ENCODE results near the gene GADD45GIP1.

GADD45GIP1 gene

GRCh38 chr19:12946731-12947496, 10.1 kb downstream of the GADD45GIP1 start:
- no peak for DNase-seq (ENCODE audit: extremely low read depth, low read depth)
- no peak for TF ChIP-seq CTCF (IDR thresholded peaks at IDR 0.05; ENCODE audit: low read depth, low read length, missing control alignments)
- H3K4me3 ChIP-seq (replicated peaks; ENCODE audit: low read depth, low read length), result peak overlapping the region; percentile 65

GRCh38 chr19:12946092-12946721, 10.8 kb downstream of the GADD45GIP1 start:
- no peak for DNase-seq (ENCODE audit: extremely low read depth, low read depth)
- TF ChIP-seq CTCF (IDR thresholded peaks at IDR 0.05; ENCODE audit: low read depth, low read length, missing control alignments), result no peak
- H3K4me3 ChIP-seq (replicated peaks; ENCODE audit: low read depth, low read length), result peak overlapping the region; percentile 65

- no peak for TF ChIP-seq CTCF (IDR thresholded peaks at IDR 0.05; ENCODE audit: low read depth, low read length, missing control alignments)
- peak within 1 kb of the TSS; percentile 65 for H3K4me3 ChIP-seq (replicated peaks; ENCODE audit: low read depth, low read length)
- DNase-seq (ENCODE audit: extremely low read depth, low read depth), result peak; percentile 94
Measured at GRCh38 chr19:12945479-12946091, 11.4 kb downstream of the GADD45GIP1 start, which contains the start of gene RAD23A. TSS of gene RAD23A (plus strand) at chr19:12945862. CDS start at chr19:12945949, 87 bp downstream.

- H3K4me3 ChIP-seq (replicated peaks; ENCODE audit: low read depth, low read length), result no peak overlapping the region
- no peak for TF ChIP-seq CTCF (IDR thresholded peaks at IDR 0.05; ENCODE audit: low read depth, low read length, missing control alignments)
- DNase-seq (ENCODE audit: extremely low read depth, low read depth), result no peak
Measured at GRCh38 chr19:12944104-12944674, 12.8 kb downstream of the GADD45GIP1 start.

- no peak overlapping the region for H3K4me3 ChIP-seq (replicated peaks; ENCODE audit: low read depth, low read length)
- no peak for TF ChIP-seq CTCF (IDR thresholded peaks at IDR 0.05; ENCODE audit: low read depth, low read length, missing control alignments)
- no peak for DNase-seq (ENCODE audit: extremely low read depth, low read depth)
Measured at GRCh38 chr19:12943437-12944044, 13.5 kb downstream of the GADD45GIP1 start.

GRCh38 chr19:12940897-12941296, 16.1 kb downstream of the GADD45GIP1 start:
- DNase-seq (ENCODE audit: extremely low read depth, low read depth), result no peak
- TF ChIP-seq CTCF (IDR thresholded peaks at IDR 0.05; ENCODE audit: low read depth, low read length, missing control alignments), result no peak
- peak overlapping the region; percentile 89 for H3K4me3 ChIP-seq (replicated peaks; ENCODE audit: low read depth, low read length)
